Measurements from ENCODE around the gene SLC9A8.

- TF ChIP-seq CTCF (IDR thresholded peaks at IDR 0.05; ENCODE audit: low read length) (no peak), EZH2 (optimal IDR thresholded peaks at IDR 0.05; ENCODE audit: low read depth, low read length) (no peak)
These were observed 20.6 kb upstream of the SLC9A8 start for GRCh38 chr20:49792006-49792405.

All from MM.1S (cell line).